ENCODE measurements around the gene GPN3. TPM values are rescaled to one million over a fixed set of nuclear protein-coding genes. Genes with fewer than 3 reads are reported as not detected.
"Not testable (repeated sequence)": the region's sequence is repeated elsewhere in the genome, so short reads cannot be mapped to it uniquely, and the experiment has no call there.

GPN3 gene
- total RNA-seq, 2 experiments from 2014 or later, result 26.2 to 33.0 TPM

GRCh38 chr12:110498984-110499706, 31.1 kb upstream of the GPN3 start:
- peaks cover 56% of the 10 kb centered on the region for H3K36me3 Mint-ChIP-seq (ENCODE audit: low read depth)
- peak overlapping the region; percentile 54 for H3K4me3 Mint-ChIP-seq
- no peaks in the 10 kb centered on the region for H3K27me3 Mint-ChIP-seq (ENCODE audit: low read depth)
- CTCF ChIA-PET, result interaction anchor here (0.7 to 19.2 kb wide), 3 partner anchors 29 to 103 kb away, joined by 3 to 266 read pairs (median 70); partner anchors contain the start of genes FAM216A and GPN3
- DNase-seq, result no peak
- POLR2A ChIA-PET, result interaction anchor here (1.5 to 5.1 kb wide), 2 partner anchors 30 to 49 kb away, joined by 4 to 42 read pairs; partner anchors contain the start of genes ARPC3, FAM216A and GPN3
- H3K27ac Mint-ChIP-seq, result peak overlapping the region; percentile 50
- no peak for ATAC-seq
- peaks cover 3% of the 10 kb centered on the region for H3K9me3 Mint-ChIP-seq (ENCODE audit: insufficient read depth)
- peaks cover 47% of the 10 kb centered on the region for H3K4me1 Mint-ChIP-seq (ENCODE audit: low read depth)

GRCh38 chr12:110475426-110475825, 7.4 kb upstream of the GPN3 start:
- H3K4me1 Mint-ChIP-seq (ENCODE audit: low read depth), result peaks cover 4% of the 10 kb centered on the region
- ChIA-PET CTCF (interaction anchor here (1.4 kb wide), 1 partner anchor 126 kb away, joined by 5 read pairs; no protein-coding TSS in a partner anchor), POLR2A (interaction anchor here (0.7 to 1.6 kb wide), 2 partner anchors 27 to 73 kb away, joined by 3 read pairs; partner anchors contain the start of gene RAD9B)
- H3K9me3 Mint-ChIP-seq (ENCODE audit: insufficient read depth), result no peaks in the 10 kb centered on the region
- no peaks in the 10 kb centered on the region for H3K27me3 Mint-ChIP-seq (ENCODE audit: low read depth)
- H3K36me3 Mint-ChIP-seq (ENCODE audit: low read depth), result peaks cover 27% of the 10 kb centered on the region
- no peak overlapping the region for H3K27ac Mint-ChIP-seq
- ATAC-seq, result no peak
- H3K4me3 Mint-ChIP-seq, result no peak overlapping the region
- no peak for DNase-seq

GRCh38 chr12:110467847-110468213, 227 bp downstream of the GPN3 start:
- Mint-ChIP-seq H3K9me3 (ENCODE audit: insufficient read depth) (no peaks in the 10 kb centered on the region), H3K4me3 (peak overlapping the region; percentile 99), H3K4me1 (ENCODE audit: low read depth) (peaks cover 28% of the 10 kb centered on the region), H3K36me3 (ENCODE audit: low read depth) (peaks cover 28% of the 10 kb centered on the region), H3K27me3 (ENCODE audit: low read depth) (no peaks in the 10 kb centered on the region), H3K27ac (peak overlapping the region; percentile 94)
- ChIA-PET POLR2A (interaction anchor here (0.6 to 4.1 kb wide), 19 partner anchors 11 to 1218 kb away, joined by 3 to 75 read pairs (median 3); partner anchors contain the start of genes ACAD10, ARPC3, BRAP and MMAB), CTCF (interaction anchor here (0.7 to 8.6 kb wide), 21 partner anchors 9 to 359 kb away, joined by 3 to 117 read pairs (median 6); partner anchors contain the start of genes ARPC3, RAD9B, TCTN1 and VPS29)
- no peak for DNase-seq
- no peak for ATAC-seq

- DNase-seq (no peak), ATAC-seq (no peak)
- POLR2A ChIA-PET, result interaction anchor here (0.9 to 4.1 kb wide), 3 partner anchors 17 to 34 kb away, joined by 4 to 75 read pairs (median 7); partner anchors contain the start of gene ARPC3
- Mint-ChIP-seq H3K27ac (peak overlapping the region; percentile 12), H3K27me3 (ENCODE audit: low read depth) (no peaks in the 10 kb centered on the region), H3K36me3 (ENCODE audit: low read depth) (peaks cover 29% of the 10 kb centered on the region), H3K9me3 (ENCODE audit: insufficient read depth) (no peaks in the 10 kb centered on the region), H3K4me1 (ENCODE audit: low read depth) (peaks cover 32% of the 10 kb centered on the region), H3K4me3 (peak overlapping the region; percentile 99)
- CTCF ChIA-PET, result interaction anchor here (5.8 to 8.6 kb wide), 2 partner anchors 16 to 135 kb away, joined by 91 to 117 read pairs; partner anchors contain the start of gene ARPC3
These were observed 1.3 kb downstream of the GPN3 start for GRCh38 chr12:110466791-110467190.

GRCh38 chr12:110465765-110466164, 2.3 kb downstream of the GPN3 start:
- H3K36me3 Mint-ChIP-seq (ENCODE audit: low read depth), result peaks cover 24% of the 10 kb centered on the region
- not testable (repeated sequence) for H3K4me3 Mint-ChIP-seq; ATAC-seq; DNase-seq; H3K27ac Mint-ChIP-seq; H3K9me3 Mint-ChIP-seq (ENCODE audit: insufficient read depth); H3K27me3 Mint-ChIP-seq (ENCODE audit: low read depth)
- CTCF ChIA-PET, result interaction anchor here (5.8 to 8.6 kb wide), 2 partner anchors 15 to 136 kb away, joined by 91 to 117 read pairs; partner anchors contain the start of gene ARPC3
- H3K4me1 Mint-ChIP-seq (ENCODE audit: low read depth), result peaks cover 31% of the 10 kb centered on the region
- POLR2A ChIA-PET, result interaction anchor here (0.6 to 1.4 kb wide), 2 partner anchors 16 to 190 kb away, joined by 7 to 9 read pairs; partner anchors contain the start of gene ARPC3

GRCh38 chr12:110465024-110465423, 3.0 kb downstream of the GPN3 start:
- ATAC-seq, result no peak
- Mint-ChIP-seq H3K27ac (no peak overlapping the region), H3K9me3 (ENCODE audit: insufficient read depth) (no peaks in the 10 kb centered on the region), H3K4me1 (ENCODE audit: low read depth) (peaks cover 25% of the 10 kb centered on the region), H3K36me3 (ENCODE audit: low read depth) (peaks cover 21% of the 10 kb centered on the region), H3K27me3 (ENCODE audit: low read depth) (no peaks in the 10 kb centered on the region), H3K4me3 (no peak overlapping the region)
- POLR2A ChIA-PET, result no interaction called here
- DNase-seq, result no peak
- CTCF ChIA-PET, result interaction anchor here (1.8 kb wide), 1 partner anchor 15 kb away, joined by 10 read pairs; the partner anchor contains the start of gene ARPC3

- peaks cover 31% of the 10 kb centered on the region for H3K36me3 Mint-ChIP-seq (ENCODE audit: low read depth)
- not testable (repeated sequence) for H3K27ac Mint-ChIP-seq; ATAC-seq; H3K4me3 Mint-ChIP-seq; H3K4me1 Mint-ChIP-seq (ENCODE audit: low read depth); H3K27me3 Mint-ChIP-seq (ENCODE audit: low read depth); H3K9me3 Mint-ChIP-seq (ENCODE audit: insufficient read depth); DNase-seq
- ChIA-PET CTCF (interaction anchor here (0.7 to 1.7 kb wide), 4 partner anchors 9 to 140 kb away, joined by 3 to 7 read pairs (median 3); partner anchors contain the start of gene ARPC3), POLR2A (interaction anchor here (1.5 kb wide), 1 partner anchor 11 kb away, joined by 5 read pairs; the partner anchor contains the start of gene ARPC3)
These were observed 6.9 kb downstream of the GPN3 start for GRCh38 chr12:110461189-110461588.

GRCh38 chr12:110458756-110459155, 9.3 kb downstream of the GPN3 start:
- no peak for ATAC-seq
- Mint-ChIP-seq H3K36me3 (ENCODE audit: low read depth) (peaks cover 36% of the 10 kb centered on the region), H3K9me3 (ENCODE audit: insufficient read depth) (no peaks in the 10 kb centered on the region), H3K27me3 (ENCODE audit: low read depth) (no peaks in the 10 kb centered on the region), H3K4me1 (ENCODE audit: low read depth) (peaks cover 12% of the 10 kb centered on the region), H3K4me3 (no peak overlapping the region), H3K27ac (no peak overlapping the region)
- CTCF ChIA-PET, result interaction anchor here (0.8 to 4.9 kb wide), 3 partner anchors 8 to 143 kb away, joined by 3 to 20 read pairs (median 7); partner anchors contain the start of genes ARPC3 and GPN3
- no peak for DNase-seq
- POLR2A ChIA-PET, result interaction anchor here (1.8 kb wide), 1 partner anchor 9 kb away, joined by 12 read pairs; the partner anchor contains the start of gene ARPC3

GRCh38 chr12:110453569-110454296, 14.3 kb downstream of the GPN3 start:
- Mint-ChIP-seq H3K4me1 (ENCODE audit: low read depth) (peaks cover 30% of the 10 kb centered on the region), H3K27ac (no peak overlapping the region), H3K27me3 (ENCODE audit: low read depth) (no peaks in the 10 kb centered on the region), H3K9me3 (ENCODE audit: insufficient read depth) (no peaks in the 10 kb centered on the region), H3K36me3 (ENCODE audit: low read depth) (peaks cover 44% of the 10 kb centered on the region), H3K4me3 (no peak overlapping the region)
- ChIA-PET POLR2A (interaction anchor here (2.5 kb wide), 1 partner anchor 15 kb away, joined by 10 read pairs; the partner anchor contains the start of genes FAM216A and GPN3), CTCF (interaction anchor here (0.6 to 6.7 kb wide), 5 partner anchors 15 to 163 kb away, joined by 3 to 91 read pairs (median 4); partner anchors contain the start of genes FAM216A and GPN3)
- ATAC-seq, result no peak
- no peak for DNase-seq

- Mint-ChIP-seq H3K9me3 (ENCODE audit: insufficient read depth) (no peaks in the 10 kb centered on the region), H3K36me3 (ENCODE audit: low read depth) (peaks cover 58% of the 10 kb centered on the region), H3K27me3 (ENCODE audit: low read depth) (no peaks in the 10 kb centered on the region), H3K4me3 (peak overlapping the region; percentile 100), H3K4me1 (ENCODE audit: low read depth) (peaks cover 44% of the 10 kb centered on the region), H3K27ac (peak overlapping the region; percentile 100)
- DNase-seq (no peak), ATAC-seq (no peak)
- ChIA-PET CTCF (interaction anchor here (1.4 to 6.7 kb wide), 11 partner anchors 8 to 161 kb away, joined by 4 to 144 read pairs (median 14); partner anchors contain the start of genes FAM216A, GPN3, RAD9B and TCTN1), POLR2A (interaction anchor here (0.5 to 3.7 kb wide), 3 partner anchors 18 to 325 kb away, joined by 3 to 75 read pairs (median 5); partner anchors contain the start of genes FAM216A and GPN3)
These were observed 16.8 kb downstream of the GPN3 start for GRCh38 chr12:110451263-110451662.

Measured in activated CD8-positive, alpha-beta T cell treated with anti-CD3 and anti-CD28 coated beads, Interleukin-2, amount 10 ng/mL, durations not matched to agents 7 days and 5 days (primary cell).